HG02981 (cell line): ENCODE measurements around the gene NFIB.
A peak's percentile ranks its signal among the peaks of the same experiment; 100 is the strongest.

ENCODE experiments used
- ATAC-seq: cut with Tn5 transposase; IDR thresholded peaks from one replicate; pipeline ENCODE4 v1.9.1; 2021; ENCODE audit warnings: mild to moderate bottlenecking, moderate library complexity; ENCODE audit not compliant: unreplicated experiment

The NFIB gene

GRCh38 chr9:14192556-14192955 lies 121.4 kb downstream of the NFIB start:
- ATAC-seq = no peak

GRCh38 chr9:14191512-14191911 lies 122.4 kb downstream of the NFIB start:
- no peak for ATAC-seq

GRCh38 chr9:14190240-14190639 lies 123.7 kb downstream of the NFIB start:
- no peak for ATAC-seq

GRCh38 chr9:14189578-14189977 lies 124.4 kb downstream of the NFIB start:
- ATAC-seq = no peak

- ATAC-seq = no peak
These were observed 124.8 kb downstream of the NFIB start for GRCh38 chr9:14189146-14189545.

- ATAC-seq = no peak
These were observed 125.4 kb downstream of the NFIB start for GRCh38 chr9:14188538-14188937.

- ATAC-seq = no peak
These were observed 125.9 kb downstream of the NFIB start for GRCh38 chr9:14188011-14188410.

GRCh38 chr9:14186096-14186495 lies 127.8 kb downstream of the NFIB start:
- no peak for ATAC-seq

GRCh38 chr9:14185016-14185415 lies 128.9 kb downstream of the NFIB start:
- ATAC-seq = no peak

- ATAC-seq = no peak
These were observed 130.9 kb downstream of the NFIB start for GRCh38 chr9:14183001-14183400.

- ATAC-seq = no peak
These were observed 132.9 kb downstream of the NFIB start for GRCh38 chr9:14180960-14181537.

GRCh38 chr9:14180093-14180959 lies 133.6 kb downstream of the NFIB start:
- no peak for ATAC-seq

GRCh38 chr9:14179449-14179848 lies 134.5 kb downstream of the NFIB start:
- ATAC-seq = no peak

GRCh38 chr9:14175778-14176177 lies 138.2 kb downstream of the NFIB start:
- ATAC-seq = no peak

- no peak for ATAC-seq
These were observed 140.2 kb downstream of the NFIB start for GRCh38 chr9:14173713-14174112.

- peak; percentile 65 for ATAC-seq
These were observed 142.9 kb downstream of the NFIB start for GRCh38 chr9:14170973-14171596.

GRCh38 chr9:14170392-14170931 lies 143.5 kb downstream of the NFIB start:
- no peak for ATAC-seq

- ATAC-seq = no peak
These were observed 145.6 kb downstream of the NFIB start for GRCh38 chr9:14168381-14168780.

- ATAC-seq = no peak
These were observed 148.4 kb downstream of the NFIB start for GRCh38 chr9:14165376-14166035.

GRCh38 chr9:14164908-14165307 lies 149.0 kb downstream of the NFIB start:
- ATAC-seq = no peak
